Jurkat, Clone E6-1 (cell line): Measurements from ENCODE around the gene IQSEC3.
"Not testable (repeated sequence)": the region's sequence is repeated elsewhere in the genome, so short reads cannot be mapped to it uniquely, and the experiment has no call there.

Experiments used
- DNase-seq: peaks from one replicate; pipeline ENCODE4 v3.0.0-alpha.2; 2011; ENCODE audit warnings: low read depth, low spot score
- H3K4me3 ChIP-seq: 2 replicates; pipeline ENCODE4 v1.5.1; 2011; ENCODE audit warnings: mild to moderate bottlenecking, low read length, control low read depth, moderate library complexity

IQSEC3 gene

DNA sequence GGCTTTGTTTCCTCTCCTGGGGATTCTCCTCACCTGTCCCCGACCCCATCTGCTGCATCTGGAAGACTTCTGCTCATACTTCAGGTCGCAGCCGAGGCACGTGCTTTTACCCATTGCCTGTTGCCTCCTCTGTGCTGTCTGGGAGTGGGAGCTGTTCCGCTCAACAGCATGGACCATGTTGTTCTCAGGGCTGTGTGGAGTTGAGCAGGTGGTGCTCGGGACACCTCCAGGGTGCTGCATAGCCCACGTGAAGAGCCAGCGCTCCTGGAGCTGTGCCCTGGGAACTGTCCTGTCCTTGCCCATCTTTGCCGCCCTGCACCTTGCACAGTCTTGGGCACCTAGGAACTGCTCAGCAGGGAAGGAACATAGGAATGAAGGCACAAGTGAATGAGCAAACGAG lies 62.4 kb downstream of the IQSEC3 start:
- DNase-seq = no peak
- no peak overlapping the region for H3K4me3 ChIP-seq

DNA sequence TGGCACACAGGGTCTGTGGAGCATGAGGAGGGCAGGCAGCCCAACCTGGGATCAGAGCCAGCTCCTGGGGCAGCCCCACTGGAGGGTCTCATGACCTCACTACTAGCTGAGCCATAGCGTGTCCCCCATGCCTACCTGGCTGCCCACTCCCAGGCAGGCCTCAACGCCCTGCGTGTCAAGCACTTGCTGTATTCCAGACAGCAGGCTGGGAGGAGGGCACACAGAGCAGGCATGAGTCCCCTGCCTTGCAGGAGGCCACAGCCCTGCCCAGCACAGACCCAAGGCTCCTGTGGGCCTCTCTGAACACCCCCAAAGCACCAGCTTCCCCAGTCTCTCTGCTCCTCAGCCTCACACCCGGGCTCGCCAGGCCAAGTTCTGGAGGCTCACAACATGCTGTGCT lies 64.0 kb downstream of the IQSEC3 start:
- no peak for DNase-seq
- no peak overlapping the region for H3K4me3 ChIP-seq

DNA sequence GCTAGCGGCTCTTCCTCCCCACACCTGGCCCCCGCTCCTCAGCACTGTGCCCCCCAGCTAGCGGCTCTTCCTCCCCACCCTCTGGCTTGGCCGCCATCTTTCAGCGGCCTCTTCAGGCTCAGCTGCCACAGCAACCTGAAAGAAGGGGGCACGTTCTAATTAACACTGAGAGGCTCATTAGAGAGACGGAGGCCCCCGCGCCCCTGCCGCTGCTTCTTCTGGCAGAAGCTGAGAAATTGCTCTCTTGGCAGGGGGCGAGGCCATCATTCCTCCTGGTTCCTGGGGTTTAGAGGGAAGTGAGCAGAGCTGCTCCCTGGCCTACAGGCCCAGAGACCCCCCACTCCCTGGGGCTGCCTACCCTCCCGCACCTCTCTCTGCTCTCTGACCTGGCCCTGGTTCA lies 64.4 kb downstream of the IQSEC3 start:
- H3K4me3 ChIP-seq = no peak overlapping the region
- DNase-seq = no peak

DNA sequence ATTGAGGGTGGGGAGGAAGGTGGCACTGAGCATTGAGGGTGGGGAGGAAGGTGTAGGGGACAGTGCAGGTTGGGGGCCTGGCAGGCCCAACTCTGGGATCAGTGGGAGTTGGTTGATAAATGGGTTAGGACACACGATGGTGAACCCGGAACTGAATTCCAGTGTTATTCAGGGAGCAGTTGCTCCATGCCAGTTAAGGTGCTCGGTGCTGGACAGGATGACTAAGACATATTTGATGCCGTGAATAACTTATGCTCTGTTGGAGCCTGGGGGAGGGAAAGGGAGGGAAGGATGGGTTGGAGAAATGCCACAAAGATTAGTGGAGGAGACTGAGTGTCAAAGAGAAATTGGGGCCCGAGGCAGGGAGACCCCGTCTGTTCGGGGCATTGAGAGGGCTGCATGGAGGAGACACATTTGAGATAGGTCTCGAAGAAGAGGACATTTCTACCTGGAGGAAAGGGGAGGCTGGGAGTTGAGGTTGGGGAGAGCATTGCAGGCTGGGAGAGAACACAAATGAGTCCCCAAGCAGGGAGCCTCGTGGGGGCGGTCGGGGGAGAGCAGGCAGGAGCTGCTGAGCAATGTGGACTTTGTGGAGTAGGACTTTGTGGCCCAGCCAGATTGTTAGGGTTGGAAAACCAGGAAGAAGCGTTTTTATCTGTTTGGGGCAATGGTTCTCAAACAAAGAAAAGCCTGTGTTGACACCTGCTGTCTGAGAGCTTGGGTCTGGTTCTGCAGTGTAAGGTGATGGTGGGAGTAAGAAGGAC lies 65.3 kb downstream of the IQSEC3 start:
- no peak for DNase-seq
- H3K4me3 ChIP-seq = no peak overlapping the region

DNA sequence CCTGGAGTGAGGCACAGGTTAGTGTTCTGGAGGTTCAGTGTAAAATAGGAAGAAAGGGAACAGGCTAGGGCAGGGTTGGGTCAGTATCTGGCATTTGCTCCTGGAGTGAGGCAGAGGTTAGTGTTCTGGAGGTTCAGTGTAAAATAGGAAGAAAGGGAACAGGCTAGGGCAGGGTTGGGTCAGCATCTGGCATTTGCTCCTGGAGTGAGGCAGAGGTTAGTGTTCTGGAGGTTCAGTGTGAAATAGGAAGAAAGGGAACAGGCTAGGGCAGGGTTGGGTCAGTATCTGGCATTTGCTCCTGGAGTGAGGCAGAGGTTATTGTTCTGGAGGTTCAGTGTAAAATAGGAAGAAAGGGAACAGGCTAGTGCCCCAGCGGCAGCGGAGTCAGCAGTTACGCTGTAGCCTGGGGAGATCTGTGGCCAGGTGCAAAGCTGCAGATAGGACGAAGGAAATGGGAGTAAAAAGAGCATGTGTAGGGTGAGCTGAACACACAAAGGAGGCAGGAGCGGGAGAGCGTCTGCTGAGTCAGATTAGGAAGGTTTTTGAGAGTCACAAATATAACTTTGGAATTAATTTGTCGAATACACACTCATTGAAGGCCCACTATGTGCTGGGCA lies 67.2 kb downstream of the IQSEC3 start:
- DNase-seq, H3K4me3 ChIP-seq: not testable (repeated sequence)

DNA sequence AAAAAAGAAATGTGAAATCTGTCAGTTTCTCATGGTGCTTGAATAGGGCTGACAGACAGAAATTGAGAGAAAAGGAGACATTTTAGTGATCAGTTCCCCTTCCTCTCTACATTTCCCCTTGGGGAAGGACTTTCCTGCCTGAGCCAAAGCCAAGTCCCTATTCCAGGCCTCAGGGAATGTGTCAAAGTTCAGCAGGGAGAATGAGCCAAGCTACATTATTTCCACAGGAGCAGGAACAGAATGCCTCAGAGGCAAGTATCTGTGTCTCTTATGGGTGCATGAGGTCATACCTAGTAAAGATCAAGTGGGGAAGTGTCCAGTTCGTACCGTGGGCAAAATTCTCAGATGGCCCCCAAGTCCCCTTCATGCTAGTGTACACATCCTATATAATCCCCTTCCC lies 68.6 kb downstream of the IQSEC3 start:
- DNase-seq = no peak
- H3K4me3 ChIP-seq = no peak overlapping the region

DNA sequence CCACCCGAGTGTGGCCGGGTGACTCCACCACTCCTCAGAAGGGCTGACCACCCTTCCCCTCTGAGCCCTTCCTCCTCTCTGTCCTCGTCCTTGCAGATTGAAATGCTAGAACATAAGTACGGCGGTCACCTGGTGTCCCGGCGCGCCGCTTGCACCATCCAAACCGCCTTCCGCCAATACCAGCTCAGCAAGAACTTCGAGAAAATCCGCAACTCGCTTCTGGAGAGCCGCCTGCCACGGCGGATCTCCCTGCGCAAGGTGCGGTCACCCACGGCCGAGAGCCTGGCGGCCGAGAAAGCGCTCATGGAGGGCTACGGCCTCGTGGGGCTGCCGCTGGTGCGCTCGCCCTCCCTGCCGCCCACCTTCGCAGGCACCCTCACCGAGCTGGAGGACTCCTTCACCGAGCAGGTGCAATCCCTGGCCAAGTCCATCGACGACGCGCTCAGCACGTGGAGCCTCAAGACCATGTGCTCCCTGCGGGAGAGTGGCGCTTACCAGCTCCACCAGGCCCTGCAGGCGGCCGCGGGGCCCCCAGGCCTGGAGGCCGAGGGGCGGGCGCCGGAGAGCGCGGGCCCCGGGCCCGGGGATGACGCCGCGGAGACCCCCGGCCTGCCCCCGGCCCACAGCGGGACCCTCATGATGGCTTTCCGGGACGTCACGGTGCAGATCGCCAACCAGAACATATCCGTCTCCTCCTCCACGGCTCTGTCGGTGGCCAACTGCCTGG lies 71.8 kb downstream of the IQSEC3 start:
- no peak for DNase-seq
- no peak overlapping the region for H3K4me3 ChIP-seq

DNA sequence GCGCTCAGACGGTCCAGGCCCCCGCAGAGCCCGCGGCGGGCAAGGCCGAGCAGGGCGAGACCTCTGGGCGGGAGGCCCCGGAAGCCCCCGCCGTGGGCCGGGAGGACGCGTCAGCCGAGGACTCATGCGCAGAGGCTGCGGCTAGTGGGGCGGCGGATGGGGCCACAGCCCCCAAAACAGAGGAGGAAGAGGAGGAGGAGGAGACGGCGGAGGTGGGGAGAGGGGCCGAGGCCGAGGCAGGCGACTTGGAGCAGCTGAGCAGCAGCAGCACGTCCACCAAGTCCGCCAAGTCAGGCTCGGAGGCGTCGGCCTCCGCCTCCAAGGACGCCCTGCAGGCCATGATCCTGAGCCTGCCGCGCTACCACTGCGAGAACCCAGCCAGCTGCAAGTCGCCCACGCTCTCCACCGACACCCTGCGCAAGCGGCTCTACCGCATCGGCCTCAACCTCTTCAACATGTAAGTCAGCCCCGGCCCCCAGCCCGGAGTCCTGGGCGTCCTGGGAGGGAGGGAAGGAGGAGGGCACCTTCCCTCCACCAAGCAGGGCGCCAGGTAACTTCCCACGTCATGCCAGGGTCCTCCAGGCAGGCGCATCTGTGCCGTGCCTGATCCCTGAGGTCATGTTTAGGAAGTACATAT lies 72.4 kb downstream of the IQSEC3 start:
- DNase-seq = no peak
- H3K4me3 ChIP-seq = no peak overlapping the region

DNA sequence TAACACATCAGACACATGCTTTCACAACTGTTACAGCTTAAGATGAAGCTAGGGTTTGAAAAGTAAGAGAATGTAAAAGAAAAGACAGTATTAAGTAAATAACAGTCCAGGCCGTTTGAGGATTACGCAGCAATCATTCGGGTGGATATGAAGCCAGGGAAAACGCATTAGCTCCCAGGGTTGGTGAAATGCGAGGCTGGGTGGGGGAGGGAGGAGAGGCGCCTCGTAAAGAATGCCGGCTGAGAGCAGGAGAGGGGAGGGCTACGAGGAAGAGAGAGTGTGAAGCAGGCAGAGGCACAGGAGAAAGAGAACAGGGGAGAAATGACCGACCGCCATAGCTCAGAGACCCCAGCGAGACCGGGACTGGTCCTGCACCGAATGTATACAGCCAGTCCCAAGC lies 73.0 kb downstream of the IQSEC3 start:
- no peak overlapping the region for H3K4me3 ChIP-seq

DNA sequence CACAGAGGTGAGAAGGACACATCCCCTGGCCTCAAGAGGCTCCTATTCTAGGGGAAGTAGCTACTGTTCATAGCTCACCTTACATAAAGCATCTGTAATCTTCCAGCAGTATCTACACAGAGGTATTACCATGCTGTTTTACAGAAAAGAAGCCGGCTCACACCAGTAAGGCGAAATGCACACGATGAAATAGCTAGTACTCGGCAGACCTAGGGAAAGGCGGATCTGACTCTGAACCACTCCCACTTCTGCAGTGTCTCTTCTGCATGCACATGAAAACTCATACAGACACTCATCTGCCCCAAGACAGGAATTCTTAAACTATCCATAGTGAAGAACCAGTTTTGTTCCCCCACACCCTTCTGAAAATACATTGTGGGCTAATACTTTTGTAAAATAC lies 73.6 kb downstream of the IQSEC3 start:
- DNase-seq = no peak
- no peak overlapping the region for H3K4me3 ChIP-seq

More for the DNA sequence above, 73.0 kb downstream of the IQSEC3 start:
- DNase-seq = no peak

DNA sequence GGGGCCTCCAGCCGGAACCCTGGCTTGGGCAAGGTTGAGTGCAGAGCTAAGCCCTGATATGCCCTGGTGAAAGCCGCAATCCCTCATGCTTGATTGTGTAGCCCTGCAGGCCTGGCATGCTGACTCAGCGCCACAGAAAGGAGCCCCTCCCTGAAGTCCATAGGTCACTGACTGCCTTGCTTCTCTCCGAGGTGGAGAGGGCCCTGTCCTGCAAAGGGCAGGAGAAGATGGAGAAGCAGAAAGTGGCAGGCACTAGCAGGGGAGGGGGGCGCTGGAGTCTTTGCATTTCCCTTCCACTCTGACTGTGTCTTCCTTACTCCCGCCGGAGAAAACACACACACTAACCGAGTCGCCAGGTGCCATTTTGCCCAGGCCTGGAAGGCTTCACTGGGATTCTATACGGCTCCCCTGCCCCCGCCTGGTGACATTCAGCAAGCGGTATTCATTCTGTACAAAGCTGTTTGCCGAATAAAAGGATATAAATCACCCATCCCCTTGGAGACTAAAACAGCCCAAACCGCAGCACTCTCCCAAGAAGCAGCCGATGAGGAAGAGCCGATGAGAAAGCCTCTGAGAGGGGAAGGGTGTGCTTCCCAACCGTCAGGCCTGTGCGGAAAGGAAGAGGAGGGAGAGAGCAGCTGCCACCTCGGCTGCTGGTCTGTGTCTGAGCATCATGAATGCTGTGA lies 77.5 kb downstream of the IQSEC3 start:
- H3K4me3 ChIP-seq = no peak overlapping the region
- DNase-seq = no peak

DNA sequence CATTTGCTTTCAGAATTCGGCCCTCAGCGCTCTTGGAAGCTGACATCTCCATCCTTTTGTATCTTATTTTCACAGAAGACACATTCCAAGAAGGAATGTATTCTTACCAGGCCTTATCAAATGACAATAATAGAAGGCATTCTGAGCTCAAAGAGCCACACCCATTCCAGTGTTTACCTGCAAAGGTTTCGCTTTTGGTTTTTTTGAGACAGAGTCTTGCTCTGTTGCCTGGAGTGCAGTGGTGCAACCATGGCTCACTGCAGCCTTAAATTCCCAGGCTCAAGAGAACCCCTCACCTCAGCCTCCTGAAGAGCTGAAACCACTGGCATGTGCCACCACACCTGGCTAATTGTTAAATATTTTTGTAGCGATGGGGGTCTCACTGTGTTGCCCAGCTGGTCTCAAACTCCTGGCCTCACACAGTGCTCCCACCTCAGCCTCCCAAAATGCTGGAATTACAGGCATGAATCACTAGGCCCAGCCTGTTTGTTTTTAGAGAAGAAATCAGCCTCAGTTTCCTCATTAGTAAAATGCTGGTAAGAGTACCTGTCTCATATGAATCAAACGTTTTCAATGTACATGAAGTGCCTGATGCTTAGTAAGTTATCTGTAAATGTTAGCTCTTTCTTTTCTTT lies 78.2 kb downstream of the IQSEC3 start:
- H3K4me3 ChIP-seq = no peak overlapping the region
- DNase-seq = no peak

DNA sequence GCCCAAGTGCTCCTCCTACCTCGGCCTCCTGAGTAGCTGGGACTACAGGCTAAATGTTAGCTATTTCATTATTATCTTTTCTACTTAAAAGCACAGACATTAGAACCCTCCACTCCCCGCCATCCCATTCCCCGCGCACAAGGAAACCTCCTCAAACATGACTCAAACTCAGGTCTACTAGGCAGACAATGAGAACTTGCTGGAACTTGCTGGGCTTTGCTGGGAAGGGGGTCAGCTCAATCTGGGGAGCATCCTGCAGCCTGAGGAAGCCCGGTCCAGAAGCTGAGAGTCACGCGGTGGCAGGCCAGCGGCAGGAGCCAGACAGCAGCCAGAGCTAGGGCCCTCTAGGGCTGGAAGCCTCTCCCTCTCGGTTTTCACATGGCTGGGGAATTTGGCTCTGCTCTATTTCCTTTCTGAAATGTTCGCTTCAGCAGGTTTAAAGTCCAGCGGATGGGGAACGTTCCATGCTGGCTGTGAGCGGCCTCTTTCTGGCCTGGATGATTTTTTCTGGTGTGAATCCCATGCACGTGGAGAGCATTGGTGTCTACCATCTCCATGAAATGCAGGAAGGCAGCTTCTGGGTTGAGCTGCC lies 78.9 kb downstream of the IQSEC3 start:
- DNase-seq = no peak
- H3K4me3 ChIP-seq = no peak overlapping the region

DNA sequence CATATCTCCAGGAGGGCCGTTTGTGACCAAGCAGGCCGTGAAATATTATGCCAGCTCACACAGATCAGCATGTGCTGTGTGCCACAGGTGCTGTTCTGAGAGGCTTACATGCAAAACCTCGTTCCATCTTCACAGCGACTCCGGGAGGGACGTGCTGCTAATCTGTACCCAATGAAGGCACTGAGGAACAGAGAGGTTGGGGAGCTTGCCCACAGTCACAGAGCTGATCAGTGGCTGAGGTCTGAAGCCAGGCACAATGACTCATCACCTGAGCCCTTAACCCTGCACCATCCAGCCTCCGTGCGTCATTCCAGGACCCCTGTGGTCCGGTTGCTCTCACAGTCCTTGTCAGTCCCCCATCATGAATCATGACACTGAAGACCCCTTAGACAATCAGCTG lies 80.7 kb downstream of the IQSEC3 start:
- H3K4me3 ChIP-seq = no peak overlapping the region
- no peak for DNase-seq

DNA sequence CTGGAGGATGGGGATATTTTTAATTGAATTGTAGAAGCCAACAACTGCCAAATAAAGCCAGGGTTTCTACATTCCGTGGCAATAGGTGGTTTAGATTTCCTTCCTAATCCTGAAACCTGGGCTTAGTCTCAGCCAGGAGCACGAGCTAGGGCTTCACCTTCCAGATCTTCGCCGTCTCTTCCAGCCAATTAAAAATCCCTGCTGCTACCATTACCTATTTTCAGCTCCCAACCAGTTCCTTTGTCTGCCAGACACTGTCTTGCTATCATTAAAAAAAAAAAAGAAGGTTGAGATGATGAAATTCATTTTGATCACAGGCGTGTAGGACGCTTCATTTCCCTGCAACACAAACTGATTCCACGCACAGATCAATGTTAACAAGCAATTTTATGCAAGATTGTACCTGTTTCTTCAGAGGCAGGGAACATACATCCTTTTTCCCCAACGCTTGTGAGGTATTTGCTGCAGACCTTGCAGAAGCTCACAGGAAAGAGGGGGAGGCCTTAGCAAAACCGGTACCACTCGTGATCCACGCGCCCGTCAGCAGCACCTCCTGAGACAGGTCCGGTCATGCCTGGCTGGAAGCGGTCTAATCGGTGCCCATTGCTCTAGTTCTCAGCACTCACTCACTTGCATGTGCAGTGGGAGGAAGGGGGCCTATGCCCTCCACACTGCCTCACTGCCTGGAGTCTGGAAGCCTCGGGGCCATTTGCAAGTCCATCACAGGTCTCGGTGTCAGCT lies 82.3 kb downstream of the IQSEC3 start:
- no peak for DNase-seq
- no peak overlapping the region for H3K4me3 ChIP-seq

DNA sequence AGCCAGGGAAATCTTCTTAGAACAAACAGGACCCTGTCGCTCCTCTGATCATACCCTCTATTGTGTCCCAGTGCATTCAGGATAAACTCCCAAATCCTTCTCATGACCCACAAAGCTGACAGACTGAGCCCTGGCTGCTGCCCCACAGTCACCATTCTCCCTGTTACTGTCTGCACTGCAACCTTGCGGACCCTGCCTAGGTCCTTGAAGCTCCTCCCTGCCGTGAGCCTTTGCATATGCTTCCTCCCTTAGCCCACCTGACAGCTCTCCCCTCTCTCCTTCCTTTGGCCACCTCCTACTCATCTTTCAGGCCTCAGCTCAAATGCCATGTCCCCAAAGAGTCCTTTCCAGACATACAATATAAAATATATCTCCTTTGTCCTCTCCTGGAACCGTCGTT lies 85.0 kb downstream of the IQSEC3 start:
- no peak overlapping the region for H3K4me3 ChIP-seq
- DNase-seq = no peak

DNA sequence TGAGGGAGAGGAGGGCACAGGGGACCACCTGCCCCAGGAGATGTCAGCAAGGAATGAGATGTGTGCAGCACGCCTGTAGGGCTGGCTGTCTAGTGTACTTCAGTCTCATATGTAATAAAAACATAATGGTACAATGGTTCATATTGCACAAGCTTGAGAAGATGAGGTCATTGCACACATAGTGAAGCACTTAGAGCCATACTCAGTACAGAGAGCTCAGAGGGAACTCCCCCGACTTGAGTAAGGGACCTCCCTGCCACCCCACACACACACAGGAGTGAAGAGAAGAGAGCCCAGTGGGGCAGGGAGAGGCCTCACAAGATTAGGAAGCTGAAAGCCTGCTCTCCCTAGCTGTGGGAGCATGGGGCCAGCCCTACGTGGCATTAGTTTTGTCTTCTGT lies 85.9 kb downstream of the IQSEC3 start:
- no peak overlapping the region for H3K4me3 ChIP-seq
- no peak for DNase-seq
